Measurements from ENCODE around the gene PIK3IP1.

- no peak for TF ChIP-seq CTCF (conservative IDR thresholded peaks at IDR 0.05)
- TF ChIP-seq ZFX (IDR thresholded peaks at IDR 0.05), result no peak
Observed at GRCh38 chr22:31263896-31264640, 28.2 kb downstream of the PIK3IP1 start.
